ENCODE measurements around the gene ADAMTS9. TPM values are rescaled to one million over a fixed set of nuclear protein-coding genes. Genes with fewer than 3 reads are reported as not detected.

Gene ADAMTS9
- polyA plus RNA-seq, 1 experiment = 0.16 TPM

DNA sequence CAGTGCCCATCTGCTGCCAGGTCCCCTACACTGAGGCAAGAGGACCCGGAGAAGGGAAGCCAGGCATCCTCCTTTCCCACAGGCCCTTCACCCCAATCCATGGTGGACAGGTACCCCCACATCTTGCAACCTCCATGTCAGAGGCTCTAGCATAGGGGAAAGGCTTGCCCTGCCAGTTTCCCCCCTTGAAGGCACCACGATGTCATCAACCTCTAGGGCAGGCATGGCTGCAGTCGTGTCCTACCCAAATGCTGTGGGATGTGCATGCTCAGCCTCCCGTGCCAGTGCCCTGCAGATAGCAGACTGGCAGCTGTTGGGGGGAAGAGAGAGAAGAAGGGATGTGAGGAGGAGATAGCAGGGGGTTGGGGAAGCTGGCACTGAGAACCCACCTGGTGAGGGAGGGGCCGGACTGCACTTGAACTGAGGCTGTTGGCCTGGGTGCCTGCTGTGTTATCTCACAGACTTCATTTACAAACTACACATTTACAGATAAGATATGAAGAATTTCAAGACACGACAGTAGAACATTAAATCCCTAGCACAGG lies 197.5 kb downstream of the ADAMTS9 start:
- Histone ChIP-seq H3K36me3 (ENCODE audit: control insufficient read depth, insufficient read depth, low read length) (no peaks in the 10 kb centered on the region), H3K27me3 (ENCODE audit: control insufficient read depth, insufficient read depth, low read length) (peaks cover 5% of the 10 kb centered on the region), H3K4me3 (ENCODE audit: low read depth, low read length) (no peak overlapping the region)
- TF ChIP-seq, protein P1, sequence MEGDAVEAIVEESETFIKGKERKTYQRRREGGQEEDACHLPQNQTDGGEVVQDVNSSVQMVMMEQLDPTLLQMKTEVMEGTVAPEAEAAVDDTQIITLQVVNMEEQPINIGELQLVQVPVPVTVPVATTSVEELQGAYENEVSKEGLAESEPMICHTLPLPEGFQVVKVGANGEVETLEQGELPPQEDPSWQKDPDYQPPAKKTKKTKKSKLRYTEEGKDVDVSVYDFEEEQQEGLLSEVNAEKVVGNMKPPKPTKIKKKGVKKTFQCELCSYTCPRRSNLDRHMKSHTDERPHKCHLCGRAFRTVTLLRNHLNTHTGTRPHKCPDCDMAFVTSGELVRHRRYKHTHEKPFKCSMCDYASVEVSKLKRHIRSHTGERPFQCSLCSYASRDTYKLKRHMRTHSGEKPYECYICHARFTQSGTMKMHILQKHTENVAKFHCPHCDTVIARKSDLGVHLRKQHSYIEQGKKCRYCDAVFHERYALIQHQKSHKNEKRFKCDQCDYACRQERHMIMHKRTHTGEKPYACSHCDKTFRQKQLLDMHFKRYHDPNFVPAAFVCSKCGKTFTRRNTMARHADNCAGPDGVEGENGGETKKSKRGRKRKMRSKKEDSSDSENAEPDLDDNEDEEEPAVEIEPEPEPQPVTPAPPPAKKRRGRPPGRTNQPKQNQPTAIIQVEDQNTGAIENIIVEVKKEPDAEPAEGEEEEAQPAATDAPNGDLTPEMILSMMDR (IDR thresholded peaks at IDR 0.05; ENCODE audit: insufficient read depth, low read depth, low read length) = no peak
- ChIA-PET CTCF (interaction anchor here (1.3 to 2.1 kb wide), 2 partner anchors 459 to 467 kb away, joined by 3 to 7 read pairs; no protein-coding TSS in a partner anchor), POLR2A (no interaction called here)
- no peak for DNase-seq (ENCODE audit: low read depth)

DNA sequence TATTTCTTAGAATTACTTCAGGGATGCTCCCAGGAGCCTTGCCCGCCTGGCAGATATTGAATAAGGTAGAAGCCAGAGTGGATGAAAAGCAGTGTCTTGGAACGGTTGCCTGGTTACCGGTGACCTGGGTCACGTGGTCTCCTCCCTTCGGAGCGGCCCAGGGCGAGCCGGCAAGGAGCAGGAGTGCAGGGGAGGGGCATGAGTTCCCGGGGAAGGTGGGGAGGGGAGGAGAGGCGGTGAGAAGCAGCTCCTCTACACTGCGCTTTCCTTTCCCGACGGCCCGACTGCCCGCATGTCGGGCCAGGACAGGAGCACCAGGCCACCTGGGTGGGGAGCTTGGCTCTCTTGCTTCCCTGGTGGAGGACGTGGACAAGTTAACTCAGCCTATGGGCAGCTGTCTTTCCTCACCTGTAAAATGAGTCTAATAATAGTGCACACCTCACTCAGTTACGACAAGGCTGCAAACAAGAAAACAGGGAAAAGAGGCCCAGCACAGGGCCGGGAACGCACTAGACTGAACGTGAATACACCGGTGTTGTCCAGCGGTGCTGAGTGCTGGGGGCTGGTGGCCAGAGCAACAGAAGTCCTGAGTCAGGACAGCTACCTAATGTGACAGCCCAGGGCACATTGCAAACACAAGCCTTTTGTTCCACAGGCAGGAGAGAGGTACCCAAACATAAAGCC lies 198.3 kb downstream of the ADAMTS9 start:
- DNase-seq (ENCODE audit: low read depth) = no peak
- CTCF ChIA-PET = interaction anchor here (0.6 to 2.1 kb wide), 3 partner anchors 15 to 466 kb away, joined by 3 to 7 read pairs (median 3); no protein-coding TSS in a partner anchor
- TF ChIP-seq, protein P1 (IDR thresholded peaks at IDR 0.05; ENCODE audit: insufficient read depth, low read depth, low read length) = no peak
- H3K4me3 ChIP-seq (ENCODE audit: low read depth, low read length) = no peak overlapping the region
- peaks cover 5% of the 10 kb centered on the region for H3K27me3 ChIP-seq (ENCODE audit: control insufficient read depth, insufficient read depth, low read length)
- POLR2A ChIA-PET = no interaction called here
- no peaks in the 10 kb centered on the region for H3K36me3 ChIP-seq (ENCODE audit: control insufficient read depth, insufficient read depth, low read length)

DNA sequence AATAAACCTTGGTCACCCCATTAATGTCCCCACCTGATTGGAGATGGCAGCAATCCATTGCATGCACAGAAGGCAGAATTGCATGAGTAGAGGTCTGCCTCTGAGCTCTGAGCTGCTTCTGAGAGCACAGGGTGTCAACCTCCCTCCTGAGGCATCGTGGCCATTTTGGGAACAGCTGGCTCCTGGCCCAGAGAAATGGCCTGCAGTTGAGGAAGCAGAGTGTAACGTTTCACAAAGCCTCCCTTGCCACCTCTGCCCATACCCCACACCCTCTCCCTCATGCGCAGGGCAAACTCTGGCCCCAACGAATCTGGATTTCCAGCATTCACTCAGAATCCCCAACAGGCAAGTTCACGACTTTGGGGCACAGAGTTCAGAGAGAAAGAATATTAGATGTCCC lies 198.9 kb downstream of the ADAMTS9 start:
- POLR2A ChIA-PET = no interaction called here
- TF ChIP-seq, protein P1 (IDR thresholded peaks at IDR 0.05; ENCODE audit: insufficient read depth, low read depth, low read length) = no peak
- CTCF ChIA-PET = interaction anchor here (1.3 to 2.1 kb wide), 2 partner anchors 458 to 465 kb away, joined by 3 to 7 read pairs; no protein-coding TSS in a partner anchor

DNA sequence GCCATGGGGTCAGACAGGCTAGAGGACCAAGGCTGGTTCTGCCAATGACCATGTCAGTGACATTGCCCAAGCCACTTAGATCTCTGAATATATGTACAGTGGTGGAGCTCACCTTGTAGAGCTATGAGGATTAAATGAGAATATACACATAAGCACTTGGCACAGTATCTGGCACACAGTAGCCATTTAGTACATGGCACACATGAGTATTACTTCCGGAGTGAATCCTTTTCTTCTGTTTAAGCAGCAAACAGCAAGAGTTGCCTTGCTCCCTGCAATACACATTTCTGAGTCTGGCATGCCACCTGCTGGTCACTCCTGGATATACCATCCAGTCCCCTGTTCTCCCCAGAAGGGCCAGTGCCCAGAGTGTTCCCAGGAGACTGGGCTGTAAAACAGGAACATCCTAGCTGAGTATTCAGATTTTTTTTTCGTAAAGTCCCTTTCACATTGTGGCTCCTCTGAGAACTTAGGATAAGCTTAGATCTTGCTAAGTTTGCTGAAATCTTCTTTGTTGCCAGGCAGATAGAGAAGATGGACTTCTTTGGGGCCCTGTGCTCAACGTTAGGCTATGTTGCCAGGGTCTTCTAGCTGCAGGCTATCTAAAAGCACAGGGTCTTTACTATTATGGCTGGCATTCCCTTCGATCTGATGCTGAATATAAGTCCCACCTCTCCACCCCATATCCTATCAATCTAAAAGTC lies 203.4 kb downstream of the ADAMTS9 start:
- Histone ChIP-seq H3K4me3 (ENCODE audit: low read depth, low read length) (no peak overlapping the region), H3K27me3 (ENCODE audit: control insufficient read depth, insufficient read depth, low read length) (peaks cover 2% of the 10 kb centered on the region), H3K36me3 (ENCODE audit: control insufficient read depth, insufficient read depth, low read length) (no peaks in the 10 kb centered on the region)
- CTCF ChIA-PET = interaction anchor here (0.6 to 6.8 kb wide), 29 partner anchors 8 to 1136 kb away, joined by 3 to 123 read pairs (median 4); partner anchors contain the start of gene PSMD6
- peak; percentile 13 for DNase-seq (ENCODE audit: low read depth)
- TF ChIP-seq, protein P1 (IDR thresholded peaks at IDR 0.05; ENCODE audit: insufficient read depth, low read depth, low read length) = peak; percentile 80
- POLR2A ChIA-PET = no interaction called here

More for the DNA sequence above, 198.9 kb downstream of the ADAMTS9 start:
- Histone ChIP-seq H3K4me3 (ENCODE audit: low read depth, low read length) (no peak overlapping the region), H3K36me3 (ENCODE audit: control insufficient read depth, insufficient read depth, low read length) (no peaks in the 10 kb centered on the region), H3K27me3 (ENCODE audit: control insufficient read depth, insufficient read depth, low read length) (peaks cover 5% of the 10 kb centered on the region)
- DNase-seq (ENCODE audit: low read depth) = no peak

DNA sequence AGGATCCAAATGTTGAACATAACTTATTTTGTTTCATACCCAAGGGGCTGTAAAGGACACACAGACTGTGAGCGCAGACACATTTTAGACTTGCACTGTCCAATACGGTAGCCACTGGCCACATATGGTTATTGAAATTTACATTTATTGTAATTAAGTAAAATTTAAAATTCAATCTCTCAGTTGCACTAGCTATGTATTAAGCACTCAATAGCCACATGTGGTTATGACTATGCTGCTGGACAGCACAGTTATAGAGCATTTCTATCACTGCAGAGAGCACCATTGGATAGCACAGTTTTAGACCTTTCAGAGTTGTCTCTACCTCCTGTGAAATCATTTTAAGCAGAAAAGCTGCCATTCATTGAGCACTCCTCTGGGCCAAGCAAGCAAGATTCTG lies 204.3 kb downstream of the ADAMTS9 start:
- DNase-seq (ENCODE audit: low read depth) = no peak
- ChIA-PET POLR2A (no interaction called here), CTCF (interaction anchor here (0.5 to 6.8 kb wide), 15 partner anchors 9 to 489 kb away, joined by 3 to 123 read pairs (median 4); partner anchors contain the start of gene PSMD6)
- Histone ChIP-seq H3K36me3 (ENCODE audit: control insufficient read depth, insufficient read depth, low read length) (no peaks in the 10 kb centered on the region), H3K4me3 (ENCODE audit: low read depth, low read length) (no peak overlapping the region), H3K27me3 (ENCODE audit: control insufficient read depth, insufficient read depth, low read length) (peaks cover 2% of the 10 kb centered on the region)
- TF ChIP-seq, protein P1 (IDR thresholded peaks at IDR 0.05; ENCODE audit: insufficient read depth, low read depth, low read length) = no peak

All from BJ (cell line).